GM18870 (cell line): ENCODE measurements around the gene ATXN7L2.

Experiments
- ATAC-seq: cut with Tn5 transposase; IDR thresholded peaks from one replicate; pipeline ENCODE4 v1.9.1; 2021; ENCODE audit warnings: moderate library complexity; ENCODE audit not compliant: unreplicated experiment

ATXN7L2 gene

GRCh38 chr1:109474697-109475096 lies 9.0 kb upstream of the ATXN7L2 start:
- ATAC-seq, result no peak

- no peak for ATAC-seq
Observed at GRCh38 chr1:109475261-109475660, 8.4 kb upstream of the ATXN7L2 start.

GRCh38 chr1:109476825-109477224 lies 6.9 kb upstream of the ATXN7L2 start:
- no peak for ATAC-seq

- ATAC-seq, result no peak
Observed at GRCh38 chr1:109477821-109478220, 5.9 kb upstream of the ATXN7L2 start.

- no peak for ATAC-seq
Observed at GRCh38 chr1:109478806-109479205, 4.9 kb upstream of the ATXN7L2 start.

- no peak for ATAC-seq
Observed at GRCh38 chr1:109479311-109479710, 4.4 kb upstream of the ATXN7L2 start.

- ATAC-seq, result no peak
Observed at GRCh38 chr1:109479901-109480300, 3.8 kb upstream of the ATXN7L2 start.

- no peak for ATAC-seq
Observed at GRCh38 chr1:109481646-109482045, 2.1 kb upstream of the ATXN7L2 start.

GRCh38 chr1:109482242-109482641 lies 1.5 kb upstream of the ATXN7L2 start:
- ATAC-seq, result no peak

GRCh38 chr1:109482791-109483671 lies 674 bp upstream of the ATXN7L2 start:
- ATAC-seq, result peak; percentile 19

GRCh38 chr1:109484519-109484975 lies 842 bp downstream of the ATXN7L2 start:
- ATAC-seq, result no peak

- ATAC-seq, result no peak
Observed at GRCh38 chr1:109485001-109485400, 1.3 kb downstream of the ATXN7L2 start.

GRCh38 chr1:109487261-109487660 lies 3.6 kb downstream of the ATXN7L2 start:
- no peak for ATAC-seq

- ATAC-seq, result no peak
Observed at GRCh38 chr1:109488201-109488600, 4.5 kb downstream of the ATXN7L2 start.

GRCh38 chr1:109488696-109489095 lies 5.0 kb downstream of the ATXN7L2 start:
- no peak for ATAC-seq

GRCh38 chr1:109490029-109490933 lies 6.6 kb downstream of the ATXN7L2 start:
- ATAC-seq, result no peak

GRCh38 chr1:109490934-109491302 lies 7.2 kb downstream of the ATXN7L2 start:
- ATAC-seq, result no peak

GRCh38 chr1:109491372-109491771 lies 7.7 kb downstream of the ATXN7L2 start:
- no peak for ATAC-seq

- ATAC-seq, result no peak
Observed at GRCh38 chr1:109492779-109493178, 9.1 kb downstream of the ATXN7L2 start.

GRCh38 chr1:109493227-109493626 lies 9.5 kb downstream of the ATXN7L2 start:
- ATAC-seq, result no peak

GRCh38 chr1:109493805-109494539 lies 10.3 kb downstream of the ATXN7L2 start, which contains the start of gene CYB561D1:
Gene CYB561D1 (plus strand): TSS chr1:109494094. CDS start chr1:109494140, 46 bp downstream.
- peak; percentile 72 for ATAC-seq
